ENCODE results near the gene BRIP1.

Gene BRIP1

GRCh38 chr17:61686113-61686512 lies 177.2 kb downstream of the BRIP1 start:
- no peak for TF ChIP-seq ZNF747 (tag by site-specific recombination; IDR thresholded peaks at IDR 0.05)
- no peak for TF ChIP-seq ZNF133 (tag by site-specific recombination; IDR thresholded peaks at IDR 0.05)
- TF ChIP-seq PRDM4 (tag by site-specific recombination; IDR thresholded peaks at IDR 0.05): no peak
- Histone ChIP-seq H3K9me3 (ENCODE audit: control insufficient read depth, insufficient read depth, low read depth, low read length) (no peaks in the 10 kb centered on the region), H3K36me3 (ENCODE audit: control insufficient read depth in 2 of 2, insufficient read depth in 1 of 2, low read length in 2 of 2) (peaks cover 40 to 48% of the 10 kb centered on the region in 2 experiments), H3K27ac (ENCODE audit: extremely low read depth, low read depth, low read length) (no peak overlapping the region), H3K4me3 (ENCODE audit: low read depth, low read length) (no peak overlapping the region), H3K4me1 (ENCODE audit: control insufficient read depth, insufficient read depth, low read length) (no peaks in the 10 kb centered on the region)
- ChIA-PET POLR2A (no interaction called here), CTCF (no interaction called here)

GRCh38 chr17:61684818-61685217 lies 178.5 kb downstream of the BRIP1 start:
- CTCF ChIA-PET: interaction anchor here (1.2 kb wide), 1 partner anchor 14 kb away, joined by 3 read pairs; no protein-coding TSS in a partner anchor
- Histone ChIP-seq H3K4me1 (ENCODE audit: control insufficient read depth, insufficient read depth, low read length) (no peaks in the 10 kb centered on the region), H3K36me3 (ENCODE audit: control insufficient read depth in 2 of 2, insufficient read depth in 1 of 2, low read length in 2 of 2) (peaks cover 38 to 40% of the 10 kb centered on the region in 2 experiments), H3K4me3 (ENCODE audit: low read depth, low read length) (no peak overlapping the region), H3K27ac (ENCODE audit: extremely low read depth, low read depth, low read length) (no peak overlapping the region), H3K9me3 (ENCODE audit: control insufficient read depth, insufficient read depth, low read depth, low read length) (no peaks in the 10 kb centered on the region)
- POLR2A ChIA-PET: no interaction called here
- TF ChIP-seq ZNF529 (tag by site-specific recombination; IDR thresholded peaks at IDR 0.05; ENCODE audit: insufficient replicate concordance): no peak
- no peak for TF ChIP-seq ZNF211 (tag by site-specific recombination; IDR thresholded peaks at IDR 0.05; ENCODE audit: low read depth)
- TF ChIP-seq ZNF350 (tag by site-specific recombination; IDR thresholded peaks at IDR 0.05): no peak
- TF ChIP-seq ZNF423 (tag by site-specific recombination; IDR thresholded peaks at IDR 0.05): no peak
- no peak for TF ChIP-seq ZNF148 (tag by site-specific recombination; IDR thresholded peaks at IDR 0.05; ENCODE audit: borderline replicate concordance)

- Histone ChIP-seq H3K4me3 (ENCODE audit: low read depth, low read length) (no peak overlapping the region), H3K36me3 (ENCODE audit: control insufficient read depth in 2 of 2, insufficient read depth in 1 of 2, low read length in 2 of 2) (peaks cover 31 to 33% of the 10 kb centered on the region in 2 experiments), H3K4me1 (ENCODE audit: control insufficient read depth, insufficient read depth, low read length) (no peaks in the 10 kb centered on the region), H3K9me3 (ENCODE audit: control insufficient read depth, insufficient read depth, low read depth, low read length) (no peaks in the 10 kb centered on the region), H3K27ac (ENCODE audit: extremely low read depth, low read depth, low read length) (no peak overlapping the region)
- TF ChIP-seq WT1 (tag by site-specific recombination; IDR thresholded peaks at IDR 0.05) (no peak), ZNF837 (tag by site-specific recombination; IDR thresholded peaks at IDR 0.05) (no peak), ZBTB49 (tag by site-specific recombination; IDR thresholded peaks at IDR 0.05; ENCODE audit: low read depth) (no peak), ZNF157 (tag by site-specific recombination; IDR thresholded peaks at IDR 0.05) (no peak)
- POLR2A ChIA-PET: no interaction called here
- CTCF ChIA-PET: interaction anchor here (0.7 to 1.2 kb wide), 2 partner anchors 14 to 492 kb away, joined by 3 read pairs; no protein-coding TSS in a partner anchor
These were observed 179.2 kb downstream of the BRIP1 start for GRCh38 chr17:61684172-61684571.
